Fibroblast of peridontal ligament (primary cell): ENCODE data around the gene VPS50.

Experiments used
- DNase-seq: peaks from one replicate; pipeline ENCODE4 v3.0.0-alpha.2; 2010; ENCODE audit errors: extremely low read depth

VPS50 gene

DNA sequence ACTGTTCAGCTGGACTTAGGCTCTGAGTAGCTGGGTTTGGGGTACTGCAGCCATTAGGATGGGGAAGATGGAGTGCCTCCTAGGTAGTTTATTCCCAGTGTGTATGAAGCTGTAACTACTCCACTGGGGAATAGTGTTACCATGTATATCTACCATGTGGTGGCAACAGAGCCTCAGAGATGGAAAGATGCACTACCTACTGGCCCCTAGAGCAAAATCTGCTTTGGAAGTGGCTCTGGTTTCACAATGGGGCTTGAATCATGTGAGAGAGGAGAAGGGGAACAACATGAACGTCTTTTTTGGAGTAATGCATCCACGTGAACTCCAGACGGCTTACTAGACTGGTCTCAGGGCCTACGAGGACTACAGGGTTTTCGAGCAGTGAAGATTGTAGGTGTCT, 175.1 kb downstream of the VPS50 start:
- no peak for DNase-seq

DNA sequence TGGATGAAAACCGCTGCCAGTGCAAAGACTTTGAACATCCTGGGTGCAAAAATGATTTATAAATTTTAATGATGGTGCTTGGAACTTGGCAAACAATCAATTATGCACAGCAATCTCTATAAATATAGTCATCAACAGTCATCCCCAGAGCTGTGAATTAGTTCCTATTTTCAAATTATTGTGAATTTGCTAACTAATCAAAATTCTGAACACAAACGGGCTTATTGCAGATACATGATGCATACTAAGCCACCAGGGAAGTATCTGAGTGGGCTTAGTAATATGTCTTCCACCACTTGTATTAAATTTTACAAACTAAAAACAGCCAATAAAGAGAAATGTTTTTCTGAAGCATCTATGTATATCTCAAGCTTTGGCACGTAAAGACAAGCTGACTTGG, 177.2 kb downstream of the VPS50 start:
- no peak for DNase-seq
